Stimulated activated CD4-positive, alpha-beta T cell treated with anti-CD3 and anti-CD28 coated beads, Interleukin-1b, Interleukin-23, amount 100 ng/mL, for 1 hour (primary cell): ENCODE data around the gene CFAP61.
"Not testable (repeated sequence)": the region's sequence is repeated elsewhere in the genome, so short reads cannot be mapped to it uniquely, and the experiment has no call there.

Experiments
- DNase-seq, 2 donors: peaks; one replicate each; pipeline ENCODE4 v3.0.0-alpha.2; 2020; ENCODE audit warnings: low read depth in 2 of 2

Gene CFAP61, protein sequence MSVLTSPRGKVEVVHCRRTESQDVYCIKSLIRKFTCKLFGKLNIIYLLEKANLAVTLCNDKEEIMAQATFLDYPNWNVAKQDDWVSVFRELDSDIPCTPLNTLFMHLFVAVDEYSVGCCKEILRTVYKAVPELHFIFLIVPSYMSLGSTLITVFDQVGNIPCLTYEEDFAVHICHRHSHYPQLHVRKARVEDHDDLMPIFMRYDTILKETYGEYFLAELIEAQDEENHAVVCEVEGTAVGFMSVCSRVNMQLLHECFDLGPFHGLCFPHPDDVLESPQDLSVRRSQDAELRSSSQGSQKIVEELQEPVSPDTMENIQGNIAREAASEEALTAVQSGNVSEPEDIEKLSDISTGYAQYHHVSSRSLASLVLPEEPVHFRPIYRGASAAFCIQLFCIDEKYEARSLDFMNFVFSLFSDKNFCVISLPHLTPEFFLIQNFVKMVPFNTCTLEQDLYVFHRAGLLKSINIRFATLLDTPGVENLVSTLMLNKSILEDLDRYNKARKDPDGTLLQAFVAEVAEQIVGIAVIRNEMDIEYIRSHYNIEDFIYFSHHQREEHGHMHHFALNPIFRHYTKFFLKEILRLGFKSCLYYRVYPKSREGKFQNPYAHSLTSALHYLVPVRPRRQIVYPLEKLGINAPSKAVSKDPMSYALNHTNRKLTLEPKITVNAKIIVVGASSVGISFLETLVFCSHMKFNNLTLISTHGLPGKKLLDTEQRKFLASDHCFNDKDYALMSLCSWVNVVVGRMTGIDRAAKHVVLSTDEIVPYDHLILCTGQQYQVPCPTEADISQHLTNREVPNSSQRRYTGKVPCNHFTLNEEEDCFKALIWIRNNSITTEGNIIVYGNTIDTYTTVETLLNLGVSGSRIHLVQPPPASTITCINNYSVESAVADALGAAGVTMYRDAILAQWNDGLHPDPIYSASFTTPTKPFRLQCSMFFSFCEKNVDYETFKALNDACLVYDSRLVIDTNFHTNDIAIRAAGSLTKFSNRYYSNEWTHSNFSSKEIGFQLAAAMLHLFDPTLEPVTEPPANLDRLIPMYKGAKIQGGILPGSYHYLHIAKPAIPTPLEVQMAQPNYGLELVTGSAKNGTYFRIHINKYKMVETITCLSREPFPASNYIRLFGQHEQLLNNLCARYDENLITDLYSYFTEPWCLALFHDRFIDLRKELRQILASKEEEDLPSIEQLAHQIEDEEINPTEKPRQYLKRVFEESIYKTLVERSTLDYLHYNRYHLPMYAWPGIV

DNA sequence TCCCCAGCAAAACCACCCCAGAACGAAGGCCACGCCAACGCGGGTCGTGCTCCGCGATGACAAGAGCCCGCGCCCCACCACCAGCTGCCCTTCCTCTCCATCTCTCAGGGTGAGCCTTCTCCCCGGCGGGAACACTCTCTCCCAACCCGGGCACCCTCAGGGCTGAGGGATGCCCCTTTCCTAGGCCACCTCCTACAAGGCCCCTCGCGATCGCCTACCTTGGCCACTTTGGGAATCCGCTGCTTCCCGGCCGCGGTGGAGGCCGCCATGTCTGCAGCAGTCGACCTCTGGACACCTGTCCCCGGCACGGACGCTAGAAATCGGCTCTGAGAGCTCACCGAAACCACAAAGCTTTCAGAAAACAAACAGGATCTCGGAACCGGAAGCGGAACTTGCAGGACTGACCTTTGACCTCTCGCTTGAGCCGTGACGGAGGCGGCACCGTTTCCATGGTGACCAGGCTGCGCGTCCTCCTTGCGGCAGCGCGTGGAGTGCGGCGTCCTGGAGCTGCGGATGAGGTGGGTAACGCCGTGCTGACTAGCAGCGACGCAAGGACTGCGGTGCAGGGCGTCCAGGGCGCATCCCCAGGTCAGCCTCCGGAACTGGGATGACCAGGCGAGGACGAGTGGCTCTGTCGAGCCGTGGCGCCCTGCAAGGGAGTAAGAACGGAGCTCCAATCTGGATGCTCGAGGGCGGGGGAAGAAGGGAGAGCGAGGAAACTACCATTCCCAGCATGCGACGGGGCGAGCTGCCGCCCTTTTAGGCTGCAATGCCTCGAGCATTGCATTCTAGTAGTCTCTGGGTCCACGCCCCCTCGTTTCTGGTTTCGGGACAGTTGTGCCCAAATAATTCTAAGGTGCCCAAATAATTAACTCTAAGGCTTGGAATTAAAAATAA is at the start of gene CFAP61, which contains the start of gene CRNKL1:
CFAP61 (plus strand) TSS at position 459 of the 897 bp plus-strand sequence. CDS start 4,122 bp downstream, outside the sequence.
CRNKL1 (minus strand) TSS at position 393 of the 897 bp plus-strand sequence; CDS start at position 269, 124 bp downstream.
- peak; percentile 90 to 91 for DNase-seq

DNA sequence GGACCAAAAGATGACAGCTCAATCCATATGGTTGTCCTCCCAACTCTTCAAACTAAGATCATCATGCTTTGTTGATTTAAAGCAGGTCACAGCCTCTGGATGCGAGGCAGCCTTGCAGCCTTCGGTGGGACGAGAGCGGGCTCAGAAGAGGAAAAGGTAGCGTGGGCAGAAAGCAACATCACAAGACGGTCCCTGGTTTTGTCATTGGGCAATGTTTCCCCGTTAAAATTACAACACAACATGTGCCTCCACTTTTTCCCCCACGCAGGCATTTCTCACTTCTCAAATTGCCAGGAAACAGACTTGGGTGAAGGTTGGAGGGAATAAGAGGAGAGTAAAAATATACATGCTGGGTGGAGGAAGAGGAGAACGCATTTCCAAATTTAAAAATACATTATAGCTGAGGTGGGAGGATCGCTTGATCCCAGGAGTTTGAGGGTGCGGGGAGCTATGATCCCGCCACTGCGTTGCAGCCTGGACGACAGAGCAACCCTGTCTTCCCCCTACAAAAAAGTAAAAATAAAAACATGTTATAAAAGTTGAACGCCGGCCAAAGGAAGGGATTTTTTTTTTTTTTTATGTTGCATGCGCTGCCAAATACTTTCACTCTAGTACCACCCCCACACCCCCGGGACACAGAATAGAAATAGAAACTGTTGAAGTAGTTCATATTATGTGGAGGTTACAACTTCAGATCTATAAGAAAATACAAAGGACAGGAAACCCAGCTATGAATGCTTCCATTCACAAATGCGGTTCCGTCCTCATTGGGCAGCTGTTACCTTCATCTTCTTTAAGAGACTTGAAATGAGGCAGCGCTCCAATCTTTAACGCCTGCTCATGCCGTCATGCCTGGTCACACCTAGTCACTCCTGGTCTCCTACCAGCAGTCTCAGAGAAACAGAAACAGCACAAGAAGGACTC is 49.0 kb upstream of the CFAP61 start:
- DNase-seq: no peak

DNA sequence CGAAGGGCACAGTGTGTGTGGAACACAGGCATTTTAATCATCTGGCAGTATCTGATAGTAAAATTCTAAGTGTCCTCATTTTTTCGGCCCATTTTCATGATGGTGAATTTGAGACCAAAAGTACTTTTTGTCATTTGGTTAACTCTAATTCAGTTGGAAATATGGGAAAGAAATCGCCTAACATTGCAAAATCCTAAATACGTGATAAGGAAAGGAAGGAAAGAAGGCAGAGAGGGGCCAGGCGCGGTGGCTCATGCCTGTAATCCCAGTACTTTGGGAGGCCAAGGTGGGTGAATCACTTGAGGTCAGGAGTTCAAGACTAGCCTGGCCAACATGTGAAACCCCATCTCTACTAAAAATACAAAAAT is 48.4 kb upstream of the CFAP61 start:
- not testable (repeated sequence) for DNase-seq

DNA sequence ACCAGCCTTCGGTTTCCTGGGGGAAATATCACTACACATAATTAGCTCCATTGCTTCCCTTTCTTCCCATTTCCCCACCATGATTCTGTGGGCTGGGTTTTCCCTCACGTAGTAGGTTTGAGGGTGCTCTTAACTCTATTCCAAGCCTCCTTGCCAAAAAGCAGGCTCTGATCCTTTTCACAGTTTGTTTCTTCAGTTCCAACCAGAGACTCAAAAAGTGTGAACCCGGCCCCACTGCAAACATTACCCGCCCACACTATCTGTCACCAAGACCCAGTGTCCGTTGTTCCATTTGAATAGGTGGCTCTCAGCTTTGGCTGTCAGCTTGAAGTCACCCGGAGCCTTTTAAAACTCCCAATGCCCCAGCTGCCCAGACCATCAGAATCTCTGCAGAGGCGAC is 47.0 kb upstream of the CFAP61 start:
- DNase-seq: no peak

DNA sequence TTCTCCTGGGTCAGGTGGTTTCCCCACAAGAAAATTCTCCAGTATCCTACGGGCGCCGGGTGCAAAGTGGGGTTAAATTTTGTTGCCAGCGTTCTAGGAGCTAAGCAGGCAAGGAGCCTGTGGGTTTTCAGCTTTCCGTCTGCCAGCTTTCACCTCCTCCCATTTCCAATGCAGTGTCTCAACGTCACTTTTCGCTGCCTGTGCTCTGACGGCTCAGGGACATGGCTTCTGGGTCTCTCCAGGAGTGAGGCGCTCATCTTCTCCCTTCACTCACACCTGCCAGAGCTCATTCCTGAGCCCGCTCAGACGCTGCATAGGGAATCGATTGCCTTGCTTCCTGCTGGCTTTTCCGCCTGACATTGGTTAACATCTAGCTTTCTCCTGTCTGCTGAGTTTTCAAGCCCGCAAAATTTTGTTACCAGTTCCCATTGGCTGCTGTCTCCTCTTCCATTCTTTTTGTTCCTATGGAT is 42.5 kb upstream of the CFAP61 start:
- DNase-seq: no peak

DNA sequence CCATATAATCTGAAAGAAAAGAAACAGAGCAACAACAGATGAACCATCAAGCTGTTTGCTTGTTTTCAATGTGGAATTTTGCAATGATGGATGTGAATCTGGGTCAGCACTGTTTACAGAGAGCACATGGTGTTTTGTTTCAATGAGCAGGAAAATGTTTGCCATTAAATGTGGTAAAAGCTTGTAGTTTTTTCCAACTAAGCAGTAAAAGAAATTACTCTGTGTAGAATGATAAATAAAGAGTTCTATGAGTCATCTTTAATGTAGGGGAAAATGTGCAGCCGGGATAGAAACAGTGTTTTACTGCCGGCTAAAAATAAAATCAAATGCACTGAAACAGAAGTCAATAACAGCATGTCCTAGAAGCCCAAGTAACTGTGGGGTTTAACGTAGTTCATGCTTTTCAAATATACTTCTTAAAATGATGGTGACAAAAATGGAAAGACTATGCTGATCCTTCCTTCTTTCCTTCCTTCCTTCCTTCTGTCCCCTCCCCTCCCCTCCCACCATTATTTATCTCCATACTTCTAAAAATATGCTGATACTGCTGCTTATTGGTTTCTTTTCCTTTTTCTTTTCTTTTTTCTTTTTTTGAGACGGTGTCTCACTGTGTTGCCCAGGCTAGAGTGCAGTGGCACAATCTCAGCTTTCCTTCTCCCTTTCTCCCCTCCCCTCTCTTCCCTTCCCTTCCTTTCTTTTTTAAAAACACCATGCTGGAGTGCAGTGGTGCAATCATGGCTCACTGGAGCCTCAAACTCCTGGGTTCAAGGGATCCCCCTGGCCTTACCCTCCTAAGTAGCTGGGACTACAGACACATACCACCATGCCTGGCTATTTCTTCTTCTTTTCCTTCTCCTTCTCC is 41.5 kb upstream of the CFAP61 start:
- no peak for DNase-seq

DNA sequence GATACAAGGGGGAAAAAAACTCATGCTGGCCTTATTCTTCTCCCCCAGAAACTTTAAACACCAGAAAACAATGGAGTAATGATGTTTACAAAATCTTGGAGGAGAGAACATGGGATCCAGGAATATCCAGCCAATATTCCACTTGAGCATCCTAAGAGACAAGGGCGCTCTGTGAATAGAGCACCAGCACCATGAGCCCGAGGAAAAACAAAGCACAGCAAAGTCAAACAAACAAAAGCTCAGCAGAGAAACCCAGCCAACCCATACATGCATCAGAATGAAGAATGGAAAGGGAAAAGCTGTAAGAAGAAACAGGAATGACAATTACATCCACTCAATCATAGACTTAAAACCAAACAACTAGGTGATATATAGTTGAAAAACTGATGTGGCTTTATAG is 39.8 kb upstream of the CFAP61 start:
- no peak for DNase-seq

DNA sequence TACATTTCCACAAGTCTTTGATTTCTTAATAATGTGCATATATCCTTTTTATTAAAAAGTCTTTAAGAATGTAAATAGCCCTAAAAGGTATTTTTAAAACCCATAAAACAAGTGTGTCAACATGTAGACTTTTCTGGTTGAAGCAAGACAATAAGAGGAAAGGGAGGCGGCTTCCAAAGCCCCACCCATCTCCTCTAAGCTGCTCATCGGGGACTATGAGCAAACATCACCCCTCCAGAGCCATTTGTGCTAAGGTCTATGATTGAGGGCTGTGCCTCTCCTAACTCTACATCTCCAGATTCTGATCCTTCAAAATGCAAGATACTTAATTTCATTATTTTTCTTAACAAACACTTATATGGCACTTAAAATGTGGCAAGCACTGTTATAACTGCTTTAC is 37.7 kb upstream of the CFAP61 start:
- no peak for DNase-seq

DNA sequence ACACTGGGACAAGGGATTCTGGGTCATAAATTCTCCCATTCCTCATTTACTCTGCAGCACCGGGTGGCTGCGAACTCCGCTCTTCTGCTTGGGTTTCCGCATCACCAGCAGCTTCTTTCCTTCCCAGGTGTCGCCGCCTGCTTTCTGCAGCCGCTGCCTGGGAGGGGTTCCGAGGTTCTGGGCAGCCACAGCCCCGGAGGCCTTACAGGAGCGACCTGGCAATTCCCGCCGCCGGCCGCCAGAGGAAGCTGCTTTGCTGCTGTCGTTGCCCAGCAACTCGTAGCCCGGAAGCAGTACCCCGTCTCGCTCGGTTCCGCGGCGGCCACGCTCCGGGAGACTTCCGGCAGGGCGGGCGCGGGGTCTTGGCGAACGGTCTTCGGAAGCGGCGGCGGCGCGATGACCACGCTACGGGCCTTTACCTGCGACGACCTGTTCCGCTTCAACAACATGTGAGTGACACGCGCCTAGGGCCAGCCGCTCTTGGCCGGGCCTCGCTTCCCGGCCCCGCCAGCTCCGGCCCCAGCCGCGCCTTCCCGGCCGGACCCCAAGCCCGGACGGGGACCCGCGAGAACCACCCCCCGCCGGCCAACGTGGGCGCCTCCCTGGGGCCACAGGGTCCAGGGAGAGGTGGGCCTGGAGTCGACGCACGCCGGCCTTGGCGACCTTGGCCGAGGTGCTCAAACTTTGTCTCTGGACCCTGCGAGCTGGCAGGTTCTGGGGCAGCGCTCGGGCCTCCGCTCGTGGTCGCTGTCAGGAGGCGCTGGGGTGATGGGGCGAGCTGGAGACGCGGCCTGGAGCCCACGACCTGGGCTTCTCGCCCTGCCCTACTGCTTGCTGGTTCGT is 35.1 kb upstream of the CFAP61 start, which contains the start of gene NAA20:
NAA20 (plus strand) TSS at position 362 of the 843 bp plus-strand sequence; CDS start at position 397, 35 bp downstream.
- peak; percentile 70 to 76 for DNase-seq

DNA sequence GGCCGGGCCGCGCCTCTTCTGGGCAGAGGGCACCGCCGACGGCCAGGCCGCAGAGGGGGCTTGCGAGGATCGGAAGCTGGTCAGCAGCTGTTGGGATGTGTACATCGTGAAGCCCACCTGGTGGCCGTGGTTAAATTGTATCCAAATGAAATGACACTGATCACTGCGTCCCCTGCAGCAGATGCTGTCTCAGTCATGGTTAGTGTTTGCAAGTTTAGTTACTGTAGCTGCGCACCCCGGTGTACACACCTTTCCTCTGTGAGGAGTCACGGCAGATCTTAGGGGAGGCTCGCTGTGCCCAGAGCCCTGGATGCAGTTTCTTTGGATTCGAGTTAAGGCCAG is 34.5 kb upstream of the CFAP61 start:
- no peak for DNase-seq

DNA sequence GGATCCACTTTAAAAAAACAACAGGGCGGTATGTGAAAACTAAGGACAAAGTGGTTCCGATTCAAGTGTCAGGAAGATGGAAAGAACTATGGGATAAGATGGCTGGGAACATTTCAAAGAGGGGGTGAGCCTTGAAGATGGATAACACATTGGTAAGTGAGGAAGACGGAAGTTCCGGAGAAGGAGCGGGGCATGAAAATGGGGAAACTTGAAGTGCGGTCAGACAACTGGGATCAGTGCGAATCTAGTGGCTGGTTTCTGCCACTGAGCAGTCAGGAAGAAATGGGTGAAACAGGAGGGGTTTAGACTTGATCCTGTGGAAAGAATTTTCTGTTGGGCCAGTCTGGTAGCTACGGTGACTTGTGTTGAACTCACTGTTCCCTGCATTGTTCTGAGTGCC is 34.0 kb upstream of the CFAP61 start:
- no peak for DNase-seq

DNA sequence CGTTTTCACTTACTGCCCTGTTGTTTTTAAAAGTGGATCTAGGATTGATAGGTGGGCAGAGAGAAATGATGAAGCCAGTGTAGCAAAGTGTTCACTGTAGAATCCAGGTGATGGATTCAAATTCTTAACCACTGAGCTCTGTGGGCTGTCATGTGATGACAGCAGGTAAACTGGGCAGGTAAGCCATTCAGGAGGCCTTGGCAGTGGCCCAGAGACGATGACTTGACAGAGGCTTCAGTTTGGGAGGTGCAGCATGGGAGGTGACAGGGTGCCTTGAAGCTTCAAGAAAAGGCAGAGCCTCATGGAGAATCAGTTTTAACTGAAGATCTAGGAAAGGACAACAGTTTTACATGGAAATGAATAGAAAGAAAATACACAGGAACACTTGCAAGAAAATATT is 33.2 kb upstream of the CFAP61 start:
- no peak for DNase-seq

DNA sequence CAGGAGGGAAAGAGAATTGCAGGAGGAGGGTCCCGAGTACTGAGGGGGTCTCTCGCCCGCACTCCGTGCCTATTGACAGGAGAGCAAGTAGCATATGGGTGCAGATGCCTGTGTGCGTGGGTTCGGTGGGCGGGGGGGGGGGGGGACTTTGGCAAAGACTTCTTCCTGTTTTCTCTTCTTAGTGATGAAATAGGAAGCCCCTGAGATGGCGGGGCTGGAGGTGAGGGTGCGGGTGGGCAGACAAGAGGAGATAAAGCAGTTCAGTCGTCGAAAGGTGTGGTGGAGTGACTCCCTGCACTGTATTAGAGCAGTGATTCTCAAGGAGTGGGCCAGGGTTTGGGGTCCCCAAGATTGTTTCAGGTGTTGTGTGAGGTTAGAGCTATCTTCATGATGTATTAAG is 31.4 kb upstream of the CFAP61 start:
- DNase-seq: no peak

DNA sequence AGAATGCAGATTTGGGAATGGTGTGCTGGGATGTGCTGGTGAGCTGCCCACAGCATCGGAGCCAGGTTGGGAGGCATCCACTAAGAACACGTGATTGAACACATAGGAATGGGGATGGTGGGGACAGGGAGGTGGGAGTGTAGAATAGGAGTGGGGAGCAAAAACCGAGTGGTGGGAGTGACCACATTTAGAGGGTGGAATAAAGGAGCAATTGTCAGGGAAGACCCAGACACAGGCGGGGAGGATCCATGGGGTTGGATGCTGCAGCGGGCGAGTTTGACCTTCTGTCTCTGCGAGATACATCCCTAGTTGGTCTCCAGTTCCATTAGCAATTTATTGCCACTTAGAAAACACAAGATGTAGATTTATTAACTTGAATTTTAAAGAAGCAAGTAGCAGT is 30.5 kb upstream of the CFAP61 start:
- no peak for DNase-seq

DNA sequence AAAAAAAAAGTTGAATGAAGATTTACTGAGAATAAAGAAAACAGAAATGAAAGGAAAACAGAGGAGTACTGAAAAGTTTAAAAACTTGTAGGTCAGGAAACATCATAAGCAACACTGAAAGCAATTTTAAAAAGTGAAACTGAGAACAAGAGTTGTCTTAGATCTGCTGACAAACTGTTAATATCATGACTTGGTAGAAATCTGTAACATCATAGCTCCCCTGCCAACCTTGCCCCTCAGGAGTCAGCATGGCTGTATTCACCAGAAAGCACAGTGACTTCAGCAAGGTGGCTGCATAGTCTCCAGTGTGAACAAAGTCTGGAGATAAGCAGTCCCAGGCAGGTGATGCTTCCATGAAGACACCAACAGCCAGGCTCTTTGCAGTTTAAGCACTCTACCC is 29.8 kb upstream of the CFAP61 start:
- DNase-seq: no peak

DNA sequence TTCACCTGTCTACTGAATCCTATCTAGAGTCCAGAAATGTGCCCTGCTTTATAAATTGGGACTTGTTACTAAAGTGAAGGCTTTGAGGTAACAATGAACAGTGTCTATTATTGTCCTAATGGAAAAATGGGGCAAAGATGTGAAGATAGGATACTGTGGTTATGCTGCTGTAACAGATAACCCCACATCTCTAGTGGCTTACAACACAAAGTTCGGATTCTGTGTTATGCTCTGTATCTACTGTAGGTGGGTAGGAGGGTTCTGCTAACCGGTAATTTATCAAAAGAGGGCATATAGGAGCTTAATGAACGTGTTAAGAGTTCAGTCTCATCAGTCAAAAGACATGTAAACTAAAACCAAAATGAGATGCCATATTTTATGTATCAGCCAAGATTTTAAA is 28.9 kb upstream of the CFAP61 start:
- no peak for DNase-seq

DNA sequence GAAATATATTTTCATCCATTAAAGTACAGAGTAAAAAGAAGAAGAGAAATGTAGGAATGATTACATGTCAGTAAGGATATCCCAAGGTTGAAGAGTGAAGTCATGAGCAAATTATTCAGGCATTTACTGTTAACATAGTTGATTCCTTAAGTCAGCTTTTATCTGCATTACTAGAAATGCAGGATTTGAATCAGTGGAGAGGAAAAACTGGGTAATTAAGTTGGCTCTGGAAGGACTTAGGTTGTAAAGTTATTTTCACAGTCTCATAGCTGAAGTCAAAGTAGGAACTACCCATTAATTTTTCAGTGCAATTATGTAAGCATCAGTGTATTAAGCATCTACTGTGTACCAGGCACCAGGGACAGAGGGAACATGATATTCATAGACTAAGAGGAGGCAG is 27.4 kb upstream of the CFAP61 start:
- DNase-seq: no peak

DNA sequence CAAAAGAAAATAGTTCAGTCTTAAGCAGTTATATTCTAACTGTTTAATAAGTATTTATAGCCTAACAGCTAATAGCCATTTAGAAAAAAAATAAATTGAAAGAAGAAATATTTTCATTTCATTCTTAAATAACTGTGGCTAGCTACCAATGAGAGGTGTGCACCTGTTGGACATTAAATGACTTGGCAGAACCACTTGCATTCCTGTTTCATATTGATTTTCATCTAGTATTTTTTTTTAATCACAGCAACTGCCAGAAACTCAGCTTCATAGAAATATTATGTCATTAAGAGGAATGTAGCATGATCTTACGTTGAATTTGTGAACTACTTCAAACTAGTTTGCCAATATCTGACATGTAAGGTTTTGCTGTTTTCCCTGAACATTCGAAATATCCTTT is 25.0 kb upstream of the CFAP61 start:
- no peak for DNase-seq
